Progenitor cell of endocrine pancreas (in vitro differentiated cells): ENCODE data around the gene DCN. TPM values are rescaled to one million over a fixed set of nuclear protein-coding genes. Genes with fewer than 3 reads are reported as not detected.

ENCODE experiments used
- DNase-seq: peaks from one replicate; pipeline ENCODE4 v3.0.0; 2021; ENCODE audit warnings: low spot score; ENCODE audit not compliant: unreplicated experiment
- H3K27ac Mint-ChIP-seq: 2 replicates; pipeline ENCODE4 v1.8.0; 2021; ENCODE audit warnings: mild to moderate bottlenecking, moderate library complexity, mixed read lengths
- H3K27me3 Mint-ChIP-seq: 2 replicates; pipeline ENCODE4 v1.8.0; 2021; ENCODE audit warnings: mixed read lengths
- H3K36me3 Mint-ChIP-seq: 2 replicates; pipeline ENCODE4 v1.8.0; 2022; ENCODE audit warnings: mixed read lengths; ENCODE audit not compliant: insufficient read depth
- H3K4me1 Mint-ChIP-seq: 2 replicates; pipeline ENCODE4 v1.8.0; 2021; ENCODE audit warnings: low read depth, mixed read lengths
- H3K4me3 Mint-ChIP-seq: 2 replicates; pipeline ENCODE4 v1.8.0; 2021; ENCODE audit warnings: low read depth, mild to moderate bottlenecking, moderate library complexity, mixed read lengths
- H3K9me3 Mint-ChIP-seq: 2 replicates; pipeline ENCODE4 v1.8.0; 2021; ENCODE audit warnings: low read depth, mixed read lengths
- CTCF ChIP-seq: fragments of 200-600 bp; sonication (generic); IDR thresholded peaks from one replicate; pipeline ENCODE4 v1.5.0; 2021; ENCODE audit warnings: antibody characterized with exemption, mild to moderate bottlenecking; ENCODE audit not compliant: unreplicated experiment
- total RNA-seq: library from RNA; stranded (reverse); gene quantifications from 2 replicates; pipeline ENCODE4 v1.2.1, GENCODE V29; 2021

The DCN gene
- total RNA-seq, 1 donor from 2014 or later = not detected

GRCh38 chr12:91094957-91095356, 87.7 kb downstream of the DCN start:
- no peak overlapping the region for H3K4me3 Mint-ChIP-seq
- peaks cover 2% of the 10 kb centered on the region for H3K4me1 Mint-ChIP-seq
- no peak overlapping the region for H3K27ac Mint-ChIP-seq
- TF ChIP-seq CTCF = no peak
- H3K9me3 Mint-ChIP-seq = peaks cover 13% of the 10 kb centered on the region
- peaks cover 2% of the 10 kb centered on the region for H3K36me3 Mint-ChIP-seq
- no peaks in the 10 kb centered on the region for H3K27me3 Mint-ChIP-seq
- DNase-seq = no peak

GRCh38 chr12:91094032-91094662, 88.5 kb downstream of the DCN start:
- DNase-seq = no peak
- H3K4me3 Mint-ChIP-seq = no peak overlapping the region
- H3K27me3 Mint-ChIP-seq = no peaks in the 10 kb centered on the region
- H3K36me3 Mint-ChIP-seq = peaks cover 3% of the 10 kb centered on the region
- H3K4me1 Mint-ChIP-seq = no peaks in the 10 kb centered on the region
- TF ChIP-seq CTCF = no peak
- H3K27ac Mint-ChIP-seq = no peak overlapping the region
- peaks cover 20% of the 10 kb centered on the region for H3K9me3 Mint-ChIP-seq

- no peak for TF ChIP-seq CTCF
- no peak for DNase-seq
- Mint-ChIP-seq H3K9me3 (peaks cover 28% of the 10 kb centered on the region), H3K4me1 (no peaks in the 10 kb centered on the region), H3K27ac (no peak overlapping the region), H3K27me3 (no peaks in the 10 kb centered on the region), H3K4me3 (no peak overlapping the region), H3K36me3 (peaks cover 5% of the 10 kb centered on the region)
Observed at GRCh38 chr12:91093341-91093740, 89.3 kb downstream of the DCN start.

- no peaks in the 10 kb centered on the region for H3K27me3 Mint-ChIP-seq
Observed at GRCh38 chr12:91091916-91092715, 90.5 kb downstream of the DCN start.

More at GRCh38 chr12:91091916-91092715, 90.5 kb downstream of the DCN start:
- no peak for TF ChIP-seq CTCF
- H3K4me1 Mint-ChIP-seq = no peaks in the 10 kb centered on the region
- H3K36me3 Mint-ChIP-seq = peaks cover 5% of the 10 kb centered on the region
- no peak for DNase-seq
- no peak overlapping the region for H3K4me3 Mint-ChIP-seq
- H3K9me3 Mint-ChIP-seq = peaks cover 33% of the 10 kb centered on the region
- H3K27ac Mint-ChIP-seq = no peak overlapping the region

Other genes with a start within 250 kb of the DCN start
- not detected in 2 replicates for gene CCER1, start 227.6 kb downstream of the DCN start, total RNA-seq
- not detected in 2 replicates for gene EPYC, start 177.8 kb downstream of the DCN start, total RNA-seq
- gene KERA, start 124.8 kb downstream of the DCN start, total RNA-seq = not detected in 2 replicates
- gene LUM, start 71.3 kb downstream of the DCN start, total RNA-seq = 0.16 TPM in 1 of 2 replicates, not detected in the other